ENCODE measurements around the gene EXOC1L.

EXOC1L gene, protein sequence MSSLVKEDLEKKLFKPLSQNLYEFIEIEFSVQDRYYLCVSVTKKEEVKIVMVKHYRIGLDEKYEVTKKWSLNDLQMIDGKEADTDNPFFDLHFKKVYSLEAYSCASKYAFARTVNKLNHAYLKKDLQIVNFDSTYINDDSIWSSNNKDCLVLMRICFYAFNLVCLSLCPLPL

DNA sequence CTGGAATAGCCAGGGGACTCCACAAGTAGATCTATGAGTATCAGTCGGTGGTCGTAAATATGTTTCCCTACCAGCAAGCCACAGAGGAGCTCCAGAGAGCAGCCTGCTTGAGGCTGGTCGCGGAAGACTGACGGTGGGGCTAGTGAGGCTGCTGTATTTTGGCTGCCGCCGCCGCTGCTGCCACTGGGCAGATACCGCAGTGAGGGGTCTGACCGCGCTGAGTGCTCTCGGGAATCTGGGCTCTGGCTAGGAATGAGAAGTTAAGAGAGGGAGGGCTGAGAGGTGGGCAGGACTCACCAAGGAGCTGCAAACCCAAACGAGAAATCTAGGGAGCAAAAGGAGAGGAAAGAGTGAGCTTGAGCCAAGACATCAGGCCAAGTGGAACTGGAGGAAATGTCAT lies at the start of gene EXOC1L:
TSS of gene EXOC1L (plus strand) at position 157 of the 400 bp plus-strand sequence. CDS start at position 394, 237 bp downstream.
- DNase-seq (ENCODE audit: low read depth) = peak; percentile 30

DNA sequence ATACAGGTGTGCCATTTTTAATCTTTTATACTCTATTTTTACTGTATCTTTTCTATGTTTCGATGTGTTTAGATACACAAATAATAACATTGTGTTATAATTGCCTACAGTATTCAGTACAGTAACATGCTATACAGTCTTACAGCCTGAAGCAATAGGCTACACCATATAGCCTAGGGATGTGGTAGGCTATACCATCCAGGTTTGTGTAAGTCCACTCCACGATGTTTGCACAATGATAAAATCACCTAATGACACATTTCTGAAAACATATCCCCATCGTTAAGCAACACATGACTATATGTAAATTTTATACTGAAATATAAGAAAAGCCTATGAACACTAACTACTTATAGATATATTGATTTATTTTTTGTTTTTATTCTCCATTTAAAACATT lies 48.9 kb upstream of the EXOC1L start:
- no peak for DNase-seq (ENCODE audit: low read depth)

DNA sequence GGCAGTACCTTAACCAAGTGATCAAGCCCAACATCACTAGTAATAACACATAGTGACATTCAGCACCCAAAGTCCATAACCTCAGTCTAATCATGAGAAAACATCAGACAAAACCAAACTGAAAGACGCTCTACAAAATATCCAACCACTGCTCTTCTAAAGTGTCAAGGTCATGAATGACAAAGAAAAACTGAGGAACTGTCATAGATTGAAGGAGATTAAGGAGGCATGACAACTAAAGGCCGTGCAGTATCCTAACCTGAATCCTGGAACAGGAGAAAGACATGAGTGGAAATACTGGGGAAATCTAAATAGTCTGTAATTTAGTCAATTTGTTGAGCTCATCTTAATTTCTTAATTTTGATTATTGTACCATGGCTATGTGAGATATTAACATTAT lies 38.2 kb upstream of the EXOC1L start:
- DNase-seq (ENCODE audit: low read depth) = no peak

GRCh38 chr4:55781812-55782211 lies 37.8 kb upstream of the EXOC1L start:
- no peak for DNase-seq (ENCODE audit: low read depth)

DNA sequence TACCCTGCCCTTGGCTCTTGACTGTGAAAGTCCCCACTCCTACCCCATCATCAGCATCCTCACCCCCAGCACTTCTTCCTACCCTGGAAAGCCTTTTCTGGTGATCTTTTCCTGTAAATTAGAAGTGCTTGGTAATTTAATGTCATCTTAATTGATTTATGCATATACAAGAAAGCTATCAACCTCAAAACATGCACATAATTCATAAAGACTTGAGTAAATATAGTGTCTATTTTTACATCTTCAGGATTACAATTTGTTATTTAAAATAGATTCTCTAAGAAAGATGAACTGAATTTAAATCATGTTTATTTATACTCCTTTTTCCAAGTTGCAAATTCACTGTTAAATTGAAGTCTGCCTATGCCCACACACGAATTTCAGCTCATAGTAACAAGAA lies 36.0 kb upstream of the EXOC1L start:
- DNase-seq (ENCODE audit: low read depth) = no peak

DNA sequence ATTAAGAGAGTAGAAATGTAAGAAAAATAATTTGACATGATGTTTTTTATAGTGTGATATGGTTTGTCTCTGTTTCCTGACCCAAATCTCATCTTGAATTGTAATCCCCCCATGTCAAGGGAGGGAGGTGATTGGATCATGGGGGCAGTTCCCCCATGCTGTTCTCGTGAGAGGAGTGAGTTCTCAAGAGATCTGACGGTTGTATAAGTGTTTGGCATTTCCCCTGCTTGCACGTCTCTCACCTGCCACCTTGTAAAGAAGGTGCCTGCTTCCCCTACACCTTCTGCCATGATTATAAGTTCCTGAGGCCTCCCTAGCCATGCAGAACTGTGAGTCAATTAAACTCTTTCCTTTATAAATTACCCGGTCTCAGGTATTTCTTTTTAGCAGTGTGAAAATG lies 34.8 kb upstream of the EXOC1L start:
- no peak for DNase-seq (ENCODE audit: low read depth)

DNA sequence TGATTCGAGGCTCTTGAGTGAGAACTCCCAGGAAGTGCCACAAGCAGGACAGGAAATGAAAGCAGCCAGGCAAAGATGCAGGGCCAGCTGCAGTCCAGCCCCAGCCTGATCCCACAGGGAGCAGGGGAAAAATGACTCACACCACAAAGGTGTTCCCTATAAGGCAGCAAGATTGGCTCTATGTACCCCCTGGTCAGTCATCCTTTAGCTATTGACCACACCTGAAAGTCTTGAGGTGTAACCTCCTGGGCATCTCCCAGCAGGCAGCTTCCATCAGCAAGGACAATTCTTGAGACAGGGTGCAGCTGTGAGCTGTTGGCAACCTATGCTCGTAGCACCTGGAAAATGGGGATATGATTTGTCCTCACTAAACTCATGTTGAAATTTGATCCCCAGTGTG lies 27.9 kb upstream of the EXOC1L start:
- no peak for DNase-seq (ENCODE audit: low read depth)

DNA sequence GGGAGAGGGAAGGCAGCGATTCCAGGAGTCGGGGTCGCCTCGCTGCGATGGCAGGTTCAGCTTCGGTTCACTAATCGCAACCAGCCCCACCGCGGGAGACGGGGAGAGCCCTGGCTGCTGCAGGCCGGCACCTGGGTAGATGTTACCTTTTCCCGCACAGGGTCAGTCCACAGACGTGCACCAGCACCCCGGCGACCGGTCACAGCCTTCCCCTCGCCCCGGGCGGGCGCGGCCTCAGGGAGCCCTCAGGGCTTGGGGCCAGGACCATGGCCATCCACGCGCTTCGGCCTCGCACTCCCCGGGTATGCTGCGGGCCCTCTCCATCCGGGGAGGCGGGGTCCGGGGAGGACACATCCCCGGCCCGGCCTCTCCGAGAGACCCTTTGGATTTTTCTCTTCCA lies 26.1 kb upstream of the EXOC1L start:
- no peak for DNase-seq (ENCODE audit: low read depth)

DNA sequence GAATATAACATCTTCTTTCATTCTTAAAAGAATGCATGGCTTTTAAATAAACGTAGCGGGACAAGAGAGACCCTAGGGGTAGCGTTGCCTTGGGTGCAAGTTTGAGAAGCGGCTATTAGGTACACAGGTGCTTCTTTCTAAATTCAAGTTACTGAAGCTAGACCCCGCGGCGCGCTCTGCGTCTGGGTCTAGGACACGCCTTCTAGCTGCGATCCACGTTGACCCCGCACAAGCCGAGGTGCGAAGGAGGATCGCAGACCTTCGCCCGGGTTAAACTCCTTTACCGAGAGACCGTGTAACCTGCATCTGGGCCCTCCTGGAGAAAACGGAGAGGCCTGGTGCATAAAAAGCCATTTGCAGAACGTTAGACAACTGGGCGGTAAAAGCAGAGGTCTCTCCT lies 25.5 kb upstream of the EXOC1L start:
- DNase-seq (ENCODE audit: low read depth) = no peak

DNA sequence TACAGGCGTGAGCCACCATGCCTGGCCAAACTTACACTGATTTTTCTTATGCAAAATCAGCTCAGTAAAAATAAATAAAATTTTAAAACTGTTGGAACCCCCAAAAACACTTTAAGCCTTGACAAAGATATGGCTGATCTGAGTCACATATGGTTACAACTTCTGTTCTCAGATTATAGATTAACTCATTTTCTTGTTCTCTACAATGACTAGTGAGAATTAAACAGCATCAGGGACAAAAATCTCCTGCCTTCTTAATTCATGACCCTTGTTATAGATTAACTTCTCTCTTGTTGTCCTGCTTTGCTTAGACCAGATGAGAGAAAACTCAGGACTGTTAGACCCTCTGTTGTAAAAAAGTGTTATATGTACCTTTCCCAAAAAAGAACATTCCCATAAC lies 24.2 kb upstream of the EXOC1L start:
- no peak for DNase-seq (ENCODE audit: low read depth)

GRCh38 chr4:55801498-55801897 lies 18.1 kb upstream of the EXOC1L start:
- DNase-seq (ENCODE audit: low read depth) = no peak

- DNase-seq (ENCODE audit: low read depth) = no peak
These were observed 12.0 kb upstream of the EXOC1L start for GRCh38 chr4:55807556-55807955.

DNA sequence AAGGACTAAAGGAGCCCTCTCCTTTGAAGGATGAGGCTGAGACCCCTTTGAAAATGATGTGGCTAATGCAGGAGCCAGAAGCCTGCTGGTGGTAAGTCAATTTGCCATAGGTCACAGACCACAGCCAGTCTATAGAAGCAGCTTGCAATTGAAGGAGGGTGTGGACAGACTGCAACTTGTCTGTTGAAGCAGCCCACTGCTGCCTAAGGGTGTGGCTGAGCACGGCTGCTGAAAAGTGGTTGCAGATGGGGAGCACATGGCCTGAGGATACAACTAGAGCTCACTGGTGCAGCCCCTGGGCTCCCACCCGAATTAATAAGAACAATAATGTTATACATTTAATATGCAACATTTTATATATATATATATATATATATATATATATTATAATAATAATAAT lies 11.4 kb upstream of the EXOC1L start:
- DNase-seq (ENCODE audit: low read depth) = no peak

DNA sequence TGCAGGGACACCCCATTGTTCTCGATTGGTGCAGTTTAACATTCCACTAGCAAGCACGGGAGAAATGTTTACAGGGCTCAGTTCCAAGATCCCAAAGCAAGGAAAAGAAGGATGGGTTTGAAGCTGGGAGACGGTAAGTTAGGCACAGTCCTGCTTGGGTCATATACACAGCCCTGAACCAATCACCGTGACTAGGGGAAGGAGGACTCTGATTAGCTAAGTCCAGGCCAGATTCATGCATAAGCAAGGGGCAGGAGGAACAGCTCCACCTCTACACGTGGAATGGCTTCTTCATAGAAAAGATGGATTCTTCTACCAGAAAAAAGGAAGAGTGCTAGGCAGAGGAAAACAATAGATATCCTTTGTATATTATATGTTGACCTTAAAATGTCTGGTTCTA lies 11.0 kb upstream of the EXOC1L start:
- DNase-seq (ENCODE audit: low read depth) = no peak

DNA sequence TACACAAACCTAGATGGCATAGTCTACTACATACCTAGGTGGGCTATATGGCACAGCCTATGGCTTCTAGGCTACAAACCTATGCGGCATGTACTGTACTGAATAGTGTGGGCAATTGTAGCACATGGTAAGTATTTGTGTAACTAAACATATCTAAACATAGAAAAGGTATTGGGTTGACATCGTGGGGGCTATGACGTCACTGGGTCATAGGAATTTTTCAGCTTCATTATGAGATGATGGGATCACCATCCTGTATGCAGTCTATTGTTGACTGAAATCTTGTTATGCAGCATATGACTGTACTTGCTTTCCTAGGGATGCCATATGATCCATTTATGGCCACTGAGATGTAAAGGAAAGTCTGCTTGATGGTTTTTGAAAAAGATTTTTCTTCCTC lies 1.9 kb upstream of the EXOC1L start:
- no peak for DNase-seq (ENCODE audit: low read depth)

DNA sequence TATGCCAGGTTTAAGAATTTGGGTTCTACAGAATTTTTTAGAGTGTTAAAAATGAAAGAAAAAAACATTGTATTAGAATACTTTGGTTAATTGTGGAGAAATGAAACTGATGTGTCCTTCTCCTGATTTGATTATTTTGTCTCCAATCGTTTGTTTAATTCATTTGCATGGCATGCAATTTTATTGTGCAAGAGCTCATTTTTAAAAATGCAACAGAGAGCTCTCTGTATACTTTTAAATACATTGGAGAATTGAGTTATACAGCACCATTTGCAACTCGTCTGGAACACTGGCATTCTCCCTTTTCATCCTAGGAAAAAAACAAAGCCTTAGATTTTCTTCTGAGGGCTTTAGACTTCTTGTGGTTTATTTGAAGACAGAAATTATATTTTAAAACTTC lies 689 bp downstream of the EXOC1L start:
- DNase-seq (ENCODE audit: low read depth) = no peak

GRCh38 chr4:55822329-55822728 lies 2.7 kb downstream of the EXOC1L start:
- no peak for DNase-seq (ENCODE audit: low read depth)

DNA sequence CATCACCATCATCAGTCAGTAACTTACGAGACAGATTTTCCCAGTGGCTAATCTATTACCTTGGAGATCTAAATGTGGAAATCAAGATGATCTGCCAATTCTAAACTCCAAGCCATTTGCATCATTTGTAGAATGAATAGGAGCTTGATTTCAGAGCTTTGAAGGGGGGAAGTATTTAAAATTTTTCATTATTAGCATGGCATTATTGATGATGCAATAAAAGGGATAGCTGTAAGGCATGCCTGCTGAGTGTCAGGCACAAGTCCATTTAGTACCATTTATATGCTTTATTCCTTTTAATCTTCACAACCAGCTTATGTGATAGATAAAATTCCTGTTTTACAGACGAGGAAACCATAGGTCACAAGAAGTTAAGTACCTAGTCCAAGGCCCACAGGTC lies 5.3 kb downstream of the EXOC1L start:
- DNase-seq (ENCODE audit: low read depth) = no peak

DNA sequence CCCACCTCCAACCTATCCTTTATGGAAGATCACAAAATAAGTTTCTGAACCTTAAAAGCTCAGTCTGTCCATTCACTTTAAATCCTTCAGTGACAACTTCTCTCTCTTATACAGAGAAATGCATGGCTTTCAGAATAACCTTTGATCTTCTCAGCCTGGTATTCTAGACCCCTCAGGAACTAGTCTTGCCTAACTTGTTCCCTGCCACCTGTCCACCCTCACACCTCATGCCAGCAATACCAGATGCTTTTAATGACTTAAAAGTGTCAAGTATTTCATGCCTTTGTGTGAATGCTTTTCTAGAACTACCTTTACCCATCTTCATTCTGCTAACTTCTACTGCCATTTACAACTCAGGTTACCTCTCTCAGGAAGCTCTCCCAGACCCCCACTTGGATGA lies 7.4 kb downstream of the EXOC1L start:
- DNase-seq (ENCODE audit: low read depth) = no peak

DNA sequence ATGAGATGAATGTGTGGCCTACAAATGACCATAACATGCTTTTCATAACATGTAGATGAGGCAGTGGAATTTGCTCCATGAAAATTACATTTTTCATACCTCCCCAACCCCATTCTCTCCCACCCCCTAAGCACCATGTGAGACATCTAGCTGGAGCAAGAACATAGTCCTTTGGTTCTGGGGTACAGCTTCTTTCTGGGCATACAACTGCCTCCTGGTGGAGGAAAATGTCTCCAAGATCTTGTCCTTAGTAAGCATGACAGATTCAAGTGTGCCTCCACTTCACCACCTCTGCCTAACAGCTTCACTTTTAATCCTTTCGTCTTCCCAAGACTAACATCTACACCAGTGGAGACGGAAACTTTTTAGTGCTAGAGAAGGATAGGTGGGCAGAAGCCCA lies 8.0 kb downstream of the EXOC1L start:
- no peak for DNase-seq (ENCODE audit: low read depth)

DNA sequence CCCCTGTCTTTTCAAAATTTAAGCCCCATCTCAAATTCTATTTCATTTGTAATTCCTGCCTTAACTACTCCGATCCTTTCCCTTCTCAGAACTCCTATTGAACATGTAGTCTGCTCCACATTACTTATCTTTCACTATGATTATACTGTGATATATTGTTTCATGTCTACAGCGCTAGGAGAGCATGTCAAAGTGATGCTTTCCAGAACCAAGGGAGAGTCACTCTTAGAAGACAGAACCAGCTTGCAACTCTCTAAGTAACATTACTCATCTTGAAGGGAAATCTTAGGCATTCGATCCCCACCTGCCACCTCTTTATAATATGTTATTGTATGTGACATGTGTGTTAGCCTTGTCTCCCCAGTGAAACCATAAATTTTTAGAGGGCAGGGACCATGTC lies 10.5 kb downstream of the EXOC1L start:
- DNase-seq (ENCODE audit: low read depth) = no peak

DNA sequence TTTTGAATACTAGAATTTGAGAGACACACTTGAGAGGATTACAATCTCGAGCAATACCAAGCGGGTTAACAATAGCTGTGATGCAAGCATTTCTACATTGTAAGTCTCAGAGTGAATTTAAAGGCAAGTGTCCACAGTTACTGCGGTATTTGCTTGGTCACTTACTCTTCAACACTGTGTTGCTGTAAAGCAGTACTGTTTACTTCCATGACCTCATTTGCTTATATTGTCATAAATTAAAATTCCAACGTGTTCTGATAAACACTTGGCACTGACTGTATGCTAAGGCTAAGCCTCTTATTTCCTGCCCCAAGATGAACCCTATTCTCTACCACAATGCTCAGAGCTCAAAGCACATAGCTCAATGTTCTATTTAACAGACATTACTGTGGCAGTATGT lies 11.1 kb downstream of the EXOC1L start:
- DNase-seq (ENCODE audit: low read depth) = no peak

GRCh38 chr4:55834086-55834795 lies 14.7 kb downstream of the EXOC1L start:
- DNase-seq (ENCODE audit: low read depth) = no peak

DNA sequence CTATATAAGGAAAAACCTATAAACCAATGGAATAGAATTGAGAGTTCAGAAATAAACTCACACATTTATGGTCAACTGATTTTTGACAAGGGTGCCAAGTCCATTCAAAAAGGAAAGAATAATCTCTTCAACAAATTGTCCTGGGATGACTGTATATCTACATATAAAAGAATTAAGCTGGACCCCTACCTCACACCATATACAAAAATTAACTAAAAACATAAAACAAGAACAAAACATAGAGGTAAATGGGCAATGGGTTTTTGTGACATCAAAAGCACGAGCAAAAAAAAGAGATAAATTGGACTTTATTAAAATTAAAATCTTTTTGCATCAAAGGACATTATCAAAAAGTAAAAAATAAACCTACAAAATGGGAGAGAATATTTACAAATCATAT lies 18.3 kb downstream of the EXOC1L start:
- no peak for DNase-seq (ENCODE audit: low read depth)
